ENCODE data around the gene PSMD2. TPM values are rescaled to one million over a fixed set of nuclear protein-coding genes. Genes with fewer than 3 reads are reported as not detected.

Gene PSMD2
- total RNA-seq, 3 donors from 2014 or later (not counting 1 experiment from before 2014, with no cell fraction given): 218 to 237 (median 231) TPM

DNA sequence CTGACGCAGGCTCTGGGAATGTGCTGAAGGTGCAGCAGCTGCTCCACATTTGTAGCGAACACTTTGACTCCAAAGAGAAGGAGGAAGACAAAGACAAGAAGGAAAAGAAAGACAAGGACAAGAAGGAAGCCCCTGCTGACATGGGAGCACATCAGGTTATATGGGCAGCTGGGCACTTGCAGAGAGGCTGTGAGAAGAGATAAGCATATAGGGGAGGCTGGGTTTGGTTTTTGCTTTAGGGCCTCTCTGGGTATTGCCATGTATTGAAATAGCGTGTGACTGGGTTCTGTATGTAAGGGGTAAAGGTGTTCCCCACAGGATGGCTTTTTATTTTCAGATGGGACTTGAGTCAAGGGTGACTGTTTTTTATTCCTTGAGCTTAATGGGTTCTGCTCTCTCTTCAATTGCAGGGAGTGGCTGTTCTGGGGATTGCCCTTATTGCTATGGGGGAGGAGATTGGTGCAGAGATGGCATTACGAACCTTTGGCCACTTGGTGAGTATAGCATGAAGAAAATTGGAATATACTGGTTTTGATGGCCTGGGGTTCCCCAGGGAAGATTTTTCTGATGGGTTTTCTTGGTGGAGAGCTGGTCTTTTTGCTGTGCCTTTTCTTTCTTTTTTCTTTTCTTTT lies 7.4 kb downstream of the PSMD2 start:
- DNase-seq (no peak), ATAC-seq (no peak)
- Mint-ChIP-seq H3K4me1 (no peaks in the 10 kb centered on the region), H3K9me3 (no peaks in the 10 kb centered on the region), H3K27me3 (ENCODE audit: low read depth in 2 of 2) (no peaks in the 10 kb centered on the region), H3K27ac (no peak overlapping the region), H3K4me3 (no peak overlapping the region), H3K36me3 (peaks cover 31% of the 10 kb centered on the region)
- no peak overlapping the region for H3K4me3 ChIP-seq (ENCODE audit: low read length)
- peaks cover 68% of the 10 kb centered on the region for H3K36me3 ChIP-seq (ENCODE audit: control insufficient read depth, insufficient read depth, low read length)
- no peaks in the 10 kb centered on the region for H3K4me1 ChIP-seq (ENCODE audit: control insufficient read depth, insufficient read depth, low read length)
- no peak for TF ChIP-seq CTCF (IDR thresholded peaks at IDR 0.05)
- H3K27ac ChIP-seq (ENCODE audit: low read length): no peak overlapping the region
- no peaks in the 10 kb centered on the region for H3K27me3 ChIP-seq (ENCODE audit: control insufficient read depth, insufficient read depth, low read length)
- WGBS (ENCODE audit: insufficient coverage): 98% methylated on average over 4 of the region's 4 CpGs
- no peaks in the 10 kb centered on the region for H3K9me3 ChIP-seq (ENCODE audit: control insufficient read depth, insufficient read depth, low read length)
- intact Hi-C loops (cut with micrococcal nuclease): no loop called here

DNA sequence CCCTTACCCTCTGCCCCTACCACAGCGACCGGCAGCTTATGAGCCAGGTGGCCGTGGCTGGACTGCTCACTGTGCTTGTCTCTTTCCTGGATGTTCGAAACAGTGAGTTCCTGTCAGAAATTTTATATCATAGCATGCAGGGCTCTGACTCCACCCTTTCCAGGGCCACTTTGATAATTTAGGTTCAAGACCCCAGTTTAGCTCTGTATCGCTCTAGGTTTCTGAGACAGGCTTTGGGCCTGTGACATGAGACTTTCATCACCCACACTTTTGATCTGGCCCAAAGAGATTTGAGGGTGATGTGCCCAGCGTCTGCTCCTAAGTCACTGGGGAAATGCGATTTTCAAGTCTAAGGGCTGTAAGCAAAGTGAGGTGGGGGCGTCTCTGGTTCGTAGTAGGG lies 8.9 kb downstream of the PSMD2 start:
- intact Hi-C loops (cut with micrococcal nuclease): no loop called here
- Mint-ChIP-seq H3K36me3 (peaks cover 31% of the 10 kb centered on the region), H3K27me3 (ENCODE audit: low read depth in 2 of 2) (no peaks in the 10 kb centered on the region), H3K27ac (peak overlapping the region in 1 of 2 donors; percentile 43), H3K4me1 (no peaks in the 10 kb centered on the region), H3K9me3 (no peaks in the 10 kb centered on the region), H3K4me3 (no peak overlapping the region)
- Histone ChIP-seq H3K36me3 (ENCODE audit: control insufficient read depth, insufficient read depth, low read length) (peaks cover 53% of the 10 kb centered on the region), H3K27ac (ENCODE audit: low read length) (no peak overlapping the region), H3K4me1 (ENCODE audit: control insufficient read depth, insufficient read depth, low read length) (no peaks in the 10 kb centered on the region), H3K27me3 (ENCODE audit: control insufficient read depth, insufficient read depth, low read length) (no peaks in the 10 kb centered on the region), H3K9me3 (ENCODE audit: control insufficient read depth, insufficient read depth, low read length) (no peaks in the 10 kb centered on the region), H3K4me3 (ENCODE audit: low read length) (no peak overlapping the region)
- no peak for TF ChIP-seq CTCF (IDR thresholded peaks at IDR 0.05)
- ATAC-seq: no peak
- DNase-seq: no peak
- 97% methylated on average over 9 of the region's 9 CpGs for WGBS (ENCODE audit: insufficient coverage)

DNA sequence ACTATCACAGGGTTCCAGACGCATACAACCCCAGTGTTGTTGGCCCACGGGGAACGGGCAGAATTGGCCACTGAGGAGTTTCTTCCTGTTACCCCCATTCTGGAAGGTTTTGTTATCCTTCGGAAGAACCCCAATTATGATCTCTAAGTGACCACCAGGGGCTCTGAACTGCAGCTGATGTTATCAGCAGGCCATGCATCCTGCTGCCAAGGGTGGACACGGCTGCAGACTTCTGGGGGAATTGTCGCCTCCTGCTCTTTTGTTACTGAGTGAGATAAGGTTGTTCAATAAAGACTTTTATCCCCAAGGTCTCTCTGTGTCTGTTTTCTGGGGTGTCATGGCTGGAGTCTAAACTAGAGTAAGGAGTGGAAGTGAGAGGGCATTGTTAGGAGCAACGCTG lies 9.7 kb downstream of the PSMD2 start:
- Histone ChIP-seq H3K4me1 (ENCODE audit: control insufficient read depth, insufficient read depth, low read length) (peaks cover under 1% of the 10 kb centered on the region), H3K36me3 (ENCODE audit: control insufficient read depth, insufficient read depth, low read length) (peaks cover 46% of the 10 kb centered on the region), H3K27me3 (ENCODE audit: control insufficient read depth, insufficient read depth, low read length) (no peaks in the 10 kb centered on the region), H3K9me3 (ENCODE audit: control insufficient read depth, insufficient read depth, low read length) (no peaks in the 10 kb centered on the region), H3K4me3 (ENCODE audit: low read length) (no peak overlapping the region), H3K27ac (ENCODE audit: low read length) (no peak overlapping the region)
- intact Hi-C loops (cut with micrococcal nuclease): no loop called here
- DNase-seq (no peak), ATAC-seq (no peak)
- H3K4me1 Mint-ChIP-seq: no peaks in the 10 kb centered on the region
- H3K4me3 Mint-ChIP-seq: no peak overlapping the region
- no peaks in the 10 kb centered on the region for H3K9me3 Mint-ChIP-seq
- 84% methylated on average over 7 of the region's 7 CpGs for WGBS (ENCODE audit: insufficient coverage)
- TF ChIP-seq CTCF (IDR thresholded peaks at IDR 0.05): no peak
- H3K27ac Mint-ChIP-seq: no peak overlapping the region
- no peaks in the 10 kb centered on the region for H3K27me3 Mint-ChIP-seq (ENCODE audit: low read depth in 2 of 2)
- H3K36me3 Mint-ChIP-seq: peaks cover 31% of the 10 kb centered on the region

GRCh38 chr3:184311633-184312032 lies 12.6 kb downstream of the PSMD2 start:
- TF ChIP-seq CTCF (IDR thresholded peaks at IDR 0.05): no peak
- H3K4me3 Mint-ChIP-seq: peak overlapping the region; percentile 2

More at GRCh38 chr3:184311633-184312032, 12.6 kb downstream of the PSMD2 start:
- no peak overlapping the region for H3K4me3 ChIP-seq (ENCODE audit: low read length)
- H3K36me3 ChIP-seq (ENCODE audit: control insufficient read depth, insufficient read depth, low read length): peaks cover 21% of the 10 kb centered on the region
- peak overlapping the region in 1 of 2 donors; percentile 15 for H3K27ac Mint-ChIP-seq
- ATAC-seq: no peak
- no peaks in the 10 kb centered on the region for H3K9me3 ChIP-seq (ENCODE audit: control insufficient read depth, insufficient read depth, low read length)
- peaks cover 20% of the 10 kb centered on the region for H3K4me1 ChIP-seq (ENCODE audit: control insufficient read depth, insufficient read depth, low read length)
- H3K27me3 ChIP-seq (ENCODE audit: control insufficient read depth, insufficient read depth, low read length): no peaks in the 10 kb centered on the region
- intact Hi-C loops (cut with micrococcal nuclease): no loop called here
- DNase-seq: no peak
- peaks cover 6 to 14% of the 10 kb centered on the region in 2 donors for H3K4me1 Mint-ChIP-seq
- H3K36me3 Mint-ChIP-seq: peaks cover 20% of the 10 kb centered on the region
- H3K27ac ChIP-seq (ENCODE audit: low read length): no peak overlapping the region
- H3K27me3 Mint-ChIP-seq (ENCODE audit: low read depth in 2 of 2): no peaks in the 10 kb centered on the region
- no peaks in the 10 kb centered on the region for H3K9me3 Mint-ChIP-seq

All from natural killer cell (primary cell).